Measurements from ENCODE around the gene AGO1. TPM values are rescaled to one million over a fixed set of nuclear protein-coding genes. Genes with fewer than 3 reads are reported as not detected.

Gene AGO1
- total RNA-seq, 1 donor from 2014 or later = 3.9 TPM

- DNase-seq (ENCODE audit: low read depth) = no peak
- no peak for FAIRE-seq
- H3K36me3 ChIP-seq (ENCODE audit: control insufficient read depth, insufficient read depth, low read length) = no peaks in the 10 kb centered on the region
- TF ChIP-seq, protein P1, sequence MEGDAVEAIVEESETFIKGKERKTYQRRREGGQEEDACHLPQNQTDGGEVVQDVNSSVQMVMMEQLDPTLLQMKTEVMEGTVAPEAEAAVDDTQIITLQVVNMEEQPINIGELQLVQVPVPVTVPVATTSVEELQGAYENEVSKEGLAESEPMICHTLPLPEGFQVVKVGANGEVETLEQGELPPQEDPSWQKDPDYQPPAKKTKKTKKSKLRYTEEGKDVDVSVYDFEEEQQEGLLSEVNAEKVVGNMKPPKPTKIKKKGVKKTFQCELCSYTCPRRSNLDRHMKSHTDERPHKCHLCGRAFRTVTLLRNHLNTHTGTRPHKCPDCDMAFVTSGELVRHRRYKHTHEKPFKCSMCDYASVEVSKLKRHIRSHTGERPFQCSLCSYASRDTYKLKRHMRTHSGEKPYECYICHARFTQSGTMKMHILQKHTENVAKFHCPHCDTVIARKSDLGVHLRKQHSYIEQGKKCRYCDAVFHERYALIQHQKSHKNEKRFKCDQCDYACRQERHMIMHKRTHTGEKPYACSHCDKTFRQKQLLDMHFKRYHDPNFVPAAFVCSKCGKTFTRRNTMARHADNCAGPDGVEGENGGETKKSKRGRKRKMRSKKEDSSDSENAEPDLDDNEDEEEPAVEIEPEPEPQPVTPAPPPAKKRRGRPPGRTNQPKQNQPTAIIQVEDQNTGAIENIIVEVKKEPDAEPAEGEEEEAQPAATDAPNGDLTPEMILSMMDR (IDR thresholded peaks at IDR 0.05; ENCODE audit: insufficient read depth, low read length, severe bottlenecking) = no peak
- no peaks in the 10 kb centered on the region for H3K27me3 ChIP-seq (ENCODE audit: control insufficient read depth, insufficient read depth, low read length)
- no peak overlapping the region for H3K4me3 ChIP-seq (ENCODE audit: low read depth, low read length)
These were observed 42.7 kb downstream of the AGO1 start for GRCh38 chr1:35925741-35926140.

DNA sequence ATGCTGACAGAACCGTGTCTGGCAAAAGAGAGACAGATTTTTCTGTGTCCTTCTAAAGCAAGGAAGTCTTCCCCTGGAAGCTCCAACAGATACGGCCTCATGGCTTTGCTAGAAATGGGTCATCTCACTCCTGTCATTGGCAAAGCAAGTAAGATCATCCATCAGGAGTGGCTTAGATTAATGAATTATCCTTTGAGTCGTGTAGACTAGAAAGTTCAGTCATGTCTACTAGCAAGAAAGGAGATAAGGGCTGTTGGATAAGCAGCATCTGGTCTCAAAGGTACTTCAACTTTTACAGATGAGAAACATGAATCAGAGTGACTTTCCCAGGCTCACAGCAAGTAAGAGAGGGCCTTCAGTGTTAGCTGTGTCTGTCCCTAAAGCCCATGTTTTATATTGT is 44.5 kb downstream of the AGO1 start:
- FAIRE-seq (no peak), DNase-seq (ENCODE audit: low read depth) (no peak)
- no peaks in the 10 kb centered on the region for H3K36me3 ChIP-seq (ENCODE audit: control insufficient read depth, insufficient read depth, low read length)
- H3K4me3 ChIP-seq (ENCODE audit: low read depth, low read length) = no peak overlapping the region
- H3K27me3 ChIP-seq (ENCODE audit: control insufficient read depth, insufficient read depth, low read length) = no peaks in the 10 kb centered on the region
- TF ChIP-seq, protein P1 (IDR thresholded peaks at IDR 0.05; ENCODE audit: insufficient read depth, low read length, severe bottlenecking) = no peak

GRCh38 chr1:35929730-35930592 is 47.0 kb downstream of the AGO1 start:
- TF ChIP-seq, protein P1 (IDR thresholded peaks at IDR 0.05; ENCODE audit: insufficient read depth, low read length, severe bottlenecking) = no peak
- FAIRE-seq (no peak), DNase-seq (ENCODE audit: low read depth) (no peak)
- no peaks in the 10 kb centered on the region for H3K27me3 ChIP-seq (ENCODE audit: control insufficient read depth, insufficient read depth, low read length)
- no peaks in the 10 kb centered on the region for H3K36me3 ChIP-seq (ENCODE audit: control insufficient read depth, insufficient read depth, low read length)
- H3K4me3 ChIP-seq (ENCODE audit: low read depth, low read length) = peak overlapping the region; percentile 91

DNA sequence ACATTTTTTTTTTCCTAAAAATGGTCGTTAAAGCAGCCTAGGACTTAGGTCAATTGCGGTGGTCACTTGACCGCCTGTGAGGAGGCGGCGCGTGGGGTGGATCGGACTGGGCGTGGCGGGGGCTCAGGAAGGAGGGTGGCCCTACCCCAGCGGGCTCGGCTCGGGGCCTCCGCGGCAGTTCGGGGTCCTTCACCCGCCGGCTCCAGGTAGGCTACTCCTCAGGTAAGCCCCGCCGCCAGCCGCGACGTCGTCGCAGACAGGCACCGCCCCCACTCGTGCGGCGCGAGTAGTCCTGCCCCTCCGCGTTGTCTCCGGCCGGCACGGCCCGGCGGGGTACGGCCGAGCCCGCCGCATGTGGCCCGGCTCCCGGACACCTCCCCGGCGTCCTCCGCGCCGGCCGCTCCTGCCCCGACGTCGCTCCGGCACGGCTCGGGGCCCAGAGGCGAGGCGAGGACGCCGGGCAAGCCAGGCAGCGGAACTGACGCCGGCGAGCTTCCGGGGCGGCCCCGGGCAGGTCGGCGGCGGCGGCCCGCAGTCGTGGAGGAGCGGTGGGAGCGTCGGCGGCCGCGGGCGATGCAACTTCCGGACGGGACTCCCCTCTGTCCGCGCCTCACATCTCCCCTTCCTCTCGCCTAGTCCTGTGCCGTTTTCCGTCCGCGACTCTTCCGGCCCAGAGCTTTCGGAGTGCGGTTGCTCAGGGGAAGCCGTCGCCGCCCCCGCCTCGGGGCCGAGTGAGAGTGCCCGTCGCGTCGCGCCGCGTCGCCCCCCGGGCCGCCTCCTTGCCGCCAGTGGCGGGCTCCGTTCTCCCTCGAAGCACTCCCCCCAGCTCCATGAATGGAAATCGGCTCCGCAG is 47.8 kb downstream of the AGO1 start, which contains the start of gene AGO3:
Gene AGO3, plus strand, starts transcription at position 513 of the 853 bp plus-strand sequence. Its CDS starts 322 bp downstream, at position 835.
- no peaks in the 10 kb centered on the region for H3K36me3 ChIP-seq (ENCODE audit: control insufficient read depth, insufficient read depth, low read length)
- TF ChIP-seq, protein P1 (IDR thresholded peaks at IDR 0.05; ENCODE audit: insufficient read depth, low read length, severe bottlenecking) = no peak
- peak within 1 kb of the TSS; percentile 91 for H3K4me3 ChIP-seq (ENCODE audit: low read depth, low read length)
- no peaks in the 10 kb centered on the region for H3K27me3 ChIP-seq (ENCODE audit: control insufficient read depth, insufficient read depth, low read length)
- DNase-seq (ENCODE audit: low read depth) (peak; percentile 67), FAIRE-seq (no peak)

DNA sequence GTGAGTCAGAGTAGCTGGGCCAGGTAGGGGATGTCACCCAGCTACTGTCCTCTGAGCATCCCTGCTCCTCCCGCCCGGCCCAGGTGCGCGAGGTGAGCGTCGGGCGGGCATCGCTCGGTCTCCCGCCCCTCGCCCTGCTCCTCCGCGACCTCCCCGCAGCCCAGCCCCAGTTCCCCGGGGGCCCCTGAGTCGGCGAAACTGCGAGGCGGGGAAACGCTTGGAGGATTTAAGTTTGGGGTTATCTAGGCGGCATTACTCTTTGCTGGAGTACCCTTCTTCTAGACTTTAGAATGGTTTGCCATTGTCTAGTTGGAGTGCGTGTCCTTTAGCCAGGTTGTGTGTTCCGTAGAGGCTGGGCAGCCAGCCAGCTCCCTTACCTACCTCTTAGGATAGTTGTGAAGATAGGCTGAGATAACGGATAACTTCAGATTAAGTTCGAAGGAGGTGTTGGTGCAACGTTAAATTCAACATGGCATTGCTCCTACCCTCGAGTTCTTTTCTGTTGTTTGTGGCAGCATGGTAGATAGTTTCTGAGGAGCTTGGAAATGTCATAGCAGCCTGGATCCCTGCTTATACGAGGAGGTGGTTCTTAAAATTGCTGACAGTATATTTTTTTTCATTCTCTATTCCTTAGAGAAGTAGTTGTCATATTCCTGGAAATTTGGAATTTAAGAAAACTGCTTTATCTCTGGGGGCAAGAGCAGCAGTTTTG is 48.6 kb downstream of the AGO1 start:
- Histone ChIP-seq H3K27me3 (ENCODE audit: control insufficient read depth, insufficient read depth, low read length) (no peaks in the 10 kb centered on the region), H3K4me3 (ENCODE audit: low read depth, low read length) (peak overlapping the region; percentile 91), H3K36me3 (ENCODE audit: control insufficient read depth, insufficient read depth, low read length) (no peaks in the 10 kb centered on the region)
- peak; percentile 32 for DNase-seq (ENCODE audit: low read depth)
- TF ChIP-seq, protein P1 (IDR thresholded peaks at IDR 0.05; ENCODE audit: insufficient read depth, low read length, severe bottlenecking) = no peak
- FAIRE-seq = no peak

Data from bronchial epithelial cell (primary cell).